OCI-LY3 (cell line): ENCODE measurements around the gene PNLDC1.
"Not testable (repeated sequence)": the region's sequence is repeated elsewhere in the genome, so short reads cannot be mapped to it uniquely, and the experiment has no call there.

Experiments
- EZH2phosphoT487 ChIP-seq: fragments of 200-600 bp; shearing (Covaris generic); IDR thresholded peaks from 2 replicates; pipeline ENCODE4 v1.6.1; 2018; ENCODE audit warnings: antibody characterized with exemption, mixed run types, low read depth
- TF ChIP-seq, protein P1 (sequence below): fragments of 200-600, 300-600 bp; sonication (generic); IDR thresholded peaks from 2 replicates; pipeline ENCODE4 v1.5.1; 2014; ENCODE audit warnings: antibody characterized with exemption, low read length, low read depth

DNA sequence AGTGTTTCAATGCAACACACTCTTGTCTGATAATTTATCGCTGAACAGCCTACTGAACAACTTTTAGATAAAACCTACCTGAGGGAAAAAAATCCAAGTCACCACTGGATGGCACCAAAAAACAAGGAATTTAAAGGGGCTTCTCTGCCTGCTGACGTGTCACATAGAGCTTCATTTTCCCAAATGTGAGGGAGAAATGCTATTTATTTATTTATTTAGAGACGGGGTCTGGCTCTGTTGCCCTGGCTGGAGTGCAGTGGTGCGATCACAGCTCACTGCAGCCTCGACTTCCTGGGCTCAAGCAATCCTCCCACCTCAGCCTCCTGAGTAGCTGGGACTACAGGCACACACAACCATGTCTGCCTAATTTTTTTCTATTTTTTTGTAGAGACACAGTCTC lies 63.3 kb downstream of the PNLDC1 start:
- TF ChIP-seq, protein P1, sequence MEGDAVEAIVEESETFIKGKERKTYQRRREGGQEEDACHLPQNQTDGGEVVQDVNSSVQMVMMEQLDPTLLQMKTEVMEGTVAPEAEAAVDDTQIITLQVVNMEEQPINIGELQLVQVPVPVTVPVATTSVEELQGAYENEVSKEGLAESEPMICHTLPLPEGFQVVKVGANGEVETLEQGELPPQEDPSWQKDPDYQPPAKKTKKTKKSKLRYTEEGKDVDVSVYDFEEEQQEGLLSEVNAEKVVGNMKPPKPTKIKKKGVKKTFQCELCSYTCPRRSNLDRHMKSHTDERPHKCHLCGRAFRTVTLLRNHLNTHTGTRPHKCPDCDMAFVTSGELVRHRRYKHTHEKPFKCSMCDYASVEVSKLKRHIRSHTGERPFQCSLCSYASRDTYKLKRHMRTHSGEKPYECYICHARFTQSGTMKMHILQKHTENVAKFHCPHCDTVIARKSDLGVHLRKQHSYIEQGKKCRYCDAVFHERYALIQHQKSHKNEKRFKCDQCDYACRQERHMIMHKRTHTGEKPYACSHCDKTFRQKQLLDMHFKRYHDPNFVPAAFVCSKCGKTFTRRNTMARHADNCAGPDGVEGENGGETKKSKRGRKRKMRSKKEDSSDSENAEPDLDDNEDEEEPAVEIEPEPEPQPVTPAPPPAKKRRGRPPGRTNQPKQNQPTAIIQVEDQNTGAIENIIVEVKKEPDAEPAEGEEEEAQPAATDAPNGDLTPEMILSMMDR = peak; percentile 55
- TF ChIP-seq EZH2phosphoT487 = not testable (repeated sequence)
